ENCODE results near the gene SLC50A1.

The SLC50A1 gene

GRCh38 chr1:155171836-155172731 is 36.4 kb downstream of the SLC50A1 start:
- DNase-seq: no peak

- DNase-seq: peak; percentile 96
Measured at GRCh38 chr1:155172732-155173477, 37.3 kb downstream of the SLC50A1 start, which contains the start of gene KRTCAP2. Gene KRTCAP2, minus strand, starts transcription at chr1:155173304. Its CDS starts 80 bp downstream, at chr1:155173224.

- DNase-seq: peak; percentile 77
Measured at GRCh38 chr1:155173478-155174323, 38.0 kb downstream of the SLC50A1 start, which contains the start of gene TRIM46. Gene TRIM46, plus strand, starts transcription at chr1:155173849. Its CDS starts 118 bp downstream, at chr1:155173967.

GRCh38 chr1:155174324-155175280 is 39.0 kb downstream of the SLC50A1 start:
- DNase-seq: peak; percentile 74

GRCh38 chr1:155175281-155175926 is 39.8 kb downstream of the SLC50A1 start:
- no peak for DNase-seq

- no peak for DNase-seq
Measured at GRCh38 chr1:155175927-155176371, 40.3 kb downstream of the SLC50A1 start.

GRCh38 chr1:155176544-155177071 is 41.0 kb downstream of the SLC50A1 start:
- peak; percentile 84 for DNase-seq

- DNase-seq: no peak
Measured at GRCh38 chr1:155177192-155177917, 41.7 kb downstream of the SLC50A1 start.

GRCh38 chr1:155177918-155178281 is 42.2 kb downstream of the SLC50A1 start:
- DNase-seq: no peak

- no peak for DNase-seq
Measured at GRCh38 chr1:155178441-155179111, 42.9 kb downstream of the SLC50A1 start.

GRCh38 chr1:155179112-155180031 is 43.7 kb downstream of the SLC50A1 start:
- DNase-seq: no peak

- DNase-seq: no peak
Measured at GRCh38 chr1:155181371-155182051, 45.9 kb downstream of the SLC50A1 start.

- DNase-seq: no peak
Measured at GRCh38 chr1:155182052-155182550, 46.4 kb downstream of the SLC50A1 start.

GRCh38 chr1:155183775-155184221 is 48.1 kb downstream of the SLC50A1 start:
- no peak for DNase-seq

GRCh38 chr1:155184351-155184811 is 48.7 kb downstream of the SLC50A1 start:
- DNase-seq: no peak

- DNase-seq: no peak
Measured at GRCh38 chr1:155184835-155185782, 49.5 kb downstream of the SLC50A1 start.

Data from CD4-positive, alpha-beta T cell treated with Interleukin-21 for 1 hour (primary cell).